NCI-H1092 treated with DMSO at 0.1 percent for 48 hours (cell line): ENCODE data around the gene THAP7.

Experiments
- DNase-seq: peaks from one replicate; lab custom pipeline; 2025; lab: John Stamatoyannopoulos, UW

THAP7 gene

GRCh38 chr22:20993304-20994127, 8.4 kb downstream of the THAP7 start:
- no peak for DNase-seq

GRCh38 chr22:20992456-20993303, 9.2 kb downstream of the THAP7 start:
- no peak for DNase-seq

- no peak for DNase-seq
Measured at GRCh38 chr22:20992056-20992442, 9.9 kb downstream of the THAP7 start.

DNA sequence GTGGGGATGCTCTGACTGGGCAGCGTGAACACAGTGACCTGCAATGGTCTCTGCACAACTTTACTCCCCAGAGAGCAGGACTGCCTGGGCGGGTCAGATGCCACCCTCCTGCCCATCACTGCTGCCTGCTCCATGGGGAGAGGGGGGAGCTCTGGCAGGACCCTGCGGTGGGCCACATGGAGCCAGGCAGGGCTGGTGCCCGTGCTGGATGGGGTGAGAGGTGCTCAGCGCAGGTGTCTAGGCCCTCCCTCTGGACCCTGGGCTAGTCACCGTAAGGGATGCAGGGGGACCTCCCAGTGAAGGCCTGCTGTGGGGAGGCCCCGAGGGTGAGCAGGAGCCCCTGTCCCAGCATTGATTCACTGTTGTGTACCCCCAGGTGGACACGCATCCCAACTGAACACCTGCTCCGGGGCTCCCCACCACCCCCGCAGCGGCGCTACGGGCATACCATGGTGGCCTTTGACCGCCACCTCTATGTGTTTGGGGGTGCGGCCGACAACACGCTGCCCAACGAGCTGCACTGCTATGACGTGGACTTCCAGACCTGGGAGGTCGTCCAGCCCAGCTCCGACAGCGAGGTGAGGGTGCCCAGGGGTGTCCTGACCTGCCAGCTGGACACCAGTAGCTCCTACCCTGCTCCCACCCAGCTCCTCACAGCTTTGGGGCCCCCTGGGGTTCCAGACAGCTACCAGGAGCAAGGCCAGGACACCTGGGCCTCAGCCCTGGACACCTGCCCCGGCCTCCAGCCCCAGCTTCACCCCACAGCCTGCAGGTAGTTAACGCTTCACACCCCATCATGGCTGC, 10.5 kb downstream of the THAP7 start:
- no peak for DNase-seq

DNA sequence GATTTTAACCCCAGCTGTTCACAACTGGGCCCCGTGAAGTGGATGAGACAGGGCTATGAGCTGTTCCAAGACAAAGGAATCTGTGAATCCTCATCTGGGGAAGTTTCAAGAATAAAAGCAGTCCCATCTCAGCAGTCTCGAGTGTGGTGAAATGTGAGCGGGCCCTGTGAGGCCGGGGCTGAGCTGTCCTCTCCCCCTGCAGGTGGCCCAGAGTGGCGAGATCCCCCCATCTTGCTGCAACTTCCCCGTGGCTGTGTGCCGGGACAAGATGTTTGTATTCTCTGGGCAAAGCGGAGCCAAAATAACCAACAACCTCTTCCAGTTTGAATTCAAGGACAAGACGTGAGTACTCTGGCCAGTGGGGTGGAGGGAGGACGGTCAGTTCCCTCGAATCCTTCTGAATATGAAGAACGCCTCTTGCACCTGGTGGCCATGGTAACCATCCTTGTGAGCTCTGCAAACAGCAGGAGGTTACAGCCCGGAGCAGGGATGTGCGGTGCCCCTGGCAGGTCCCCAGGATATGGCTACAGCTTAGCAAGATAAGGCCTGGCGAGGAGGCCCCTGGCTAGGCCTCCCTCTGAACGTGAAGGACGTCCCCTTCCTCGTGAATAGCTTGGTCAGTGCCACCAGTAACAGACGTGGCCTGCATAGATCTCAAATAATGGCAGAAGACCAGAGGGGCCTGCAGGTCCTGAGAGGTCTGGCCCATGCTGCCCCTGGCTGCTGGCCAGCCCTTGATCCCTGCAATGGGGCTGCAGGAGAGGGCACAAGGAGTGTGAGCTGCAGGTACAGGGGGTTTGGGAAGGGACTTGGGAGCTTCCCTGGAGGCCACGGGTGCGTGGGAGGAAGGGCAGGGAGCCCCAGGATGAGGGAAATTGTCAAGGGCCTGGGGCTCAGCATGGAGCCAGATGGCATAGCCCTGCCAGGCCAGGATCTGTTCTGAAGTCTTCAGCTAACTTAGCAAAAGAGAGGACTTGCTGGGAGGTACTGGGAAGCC, 11.4 kb downstream of the THAP7 start:
- DNase-seq: no peak

DNA sequence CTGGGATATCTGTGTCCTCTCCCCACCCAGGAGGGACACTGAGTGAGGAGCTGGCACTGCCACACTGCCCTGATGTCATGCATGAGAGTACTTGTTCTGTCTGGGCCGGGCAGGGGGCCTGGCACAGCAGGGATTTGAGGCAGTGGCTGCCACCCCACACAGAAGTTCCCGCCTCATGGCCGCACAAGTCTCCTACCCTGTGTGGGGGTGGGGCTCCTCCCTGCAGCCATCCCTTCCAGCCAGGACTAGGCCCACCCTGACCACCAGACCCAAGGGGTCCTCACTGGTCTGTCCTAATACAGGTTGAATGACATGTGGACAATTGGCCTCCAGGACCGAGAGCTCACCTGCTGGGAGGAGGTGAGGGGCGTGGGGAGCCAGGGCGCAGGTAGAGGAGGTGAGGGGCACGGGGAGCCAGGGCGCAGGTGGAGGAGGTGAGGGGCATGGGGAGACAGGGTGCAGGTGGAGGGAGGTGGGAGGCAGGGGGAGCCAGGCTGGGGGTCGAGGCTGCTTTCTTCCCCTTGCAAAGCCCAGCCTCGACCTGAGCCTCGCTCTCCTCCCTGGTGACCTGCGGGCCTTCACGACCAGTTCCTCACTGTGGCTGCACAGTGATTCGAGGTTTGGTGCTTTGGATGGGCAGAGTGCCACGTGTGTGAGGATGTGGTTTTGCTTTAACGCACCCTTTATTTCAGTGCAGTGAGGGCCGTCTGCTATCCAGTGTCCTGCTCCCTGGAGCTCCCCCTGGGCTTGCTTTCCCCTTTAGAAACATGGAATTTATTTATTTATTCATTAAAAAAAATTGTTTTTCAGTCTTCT, 12.4 kb downstream of the THAP7 start:
- DNase-seq: no peak

GRCh38 chr22:20988573-20989322, 13.2 kb downstream of the THAP7 start:
- DNase-seq: no peak

DNA sequence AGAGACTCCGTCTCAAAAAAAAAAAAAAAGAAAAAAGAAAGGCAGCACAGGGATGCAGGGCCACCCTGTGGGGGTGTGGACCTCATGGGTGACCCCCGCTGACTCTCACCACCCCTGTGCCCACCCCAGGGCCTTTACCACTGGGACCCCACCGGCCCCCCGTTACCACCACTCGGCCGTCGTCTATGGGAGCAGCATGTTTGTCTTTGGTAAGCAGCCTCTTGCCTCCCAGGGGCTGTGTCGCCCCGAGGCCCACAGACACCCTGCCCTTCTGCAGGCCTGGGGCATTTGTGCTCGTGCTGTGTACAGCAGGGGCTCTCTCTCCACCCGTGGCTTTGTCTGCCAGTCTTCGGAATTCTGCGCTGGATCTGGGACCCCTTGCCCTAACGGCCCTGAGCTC, 14.5 kb downstream of the THAP7 start:
- DNase-seq: no peak

GRCh38 chr22:20986365-20986764, 15.6 kb downstream of the THAP7 start:
- no peak for DNase-seq

DNA sequence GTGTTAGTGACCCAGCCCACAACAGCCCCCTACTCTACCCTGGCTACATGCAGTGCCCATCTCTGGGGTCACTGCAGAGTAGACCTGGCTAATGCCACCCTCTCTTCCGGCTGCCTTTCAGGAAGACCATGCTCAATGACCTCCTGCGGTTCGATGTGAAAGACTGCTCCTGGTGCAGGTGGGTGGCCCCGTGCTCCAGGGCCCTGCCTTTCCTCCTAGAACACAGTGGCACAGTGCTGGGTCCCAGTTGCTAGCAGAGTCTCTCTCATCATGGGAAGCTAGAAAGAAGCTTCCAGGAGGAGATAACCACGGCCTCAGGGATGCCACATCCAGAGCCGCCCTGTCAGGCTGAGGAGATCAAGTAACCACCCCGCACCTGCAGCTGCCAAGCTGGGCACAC, 16.2 kb downstream of the THAP7 start:
- no peak for DNase-seq

DNA sequence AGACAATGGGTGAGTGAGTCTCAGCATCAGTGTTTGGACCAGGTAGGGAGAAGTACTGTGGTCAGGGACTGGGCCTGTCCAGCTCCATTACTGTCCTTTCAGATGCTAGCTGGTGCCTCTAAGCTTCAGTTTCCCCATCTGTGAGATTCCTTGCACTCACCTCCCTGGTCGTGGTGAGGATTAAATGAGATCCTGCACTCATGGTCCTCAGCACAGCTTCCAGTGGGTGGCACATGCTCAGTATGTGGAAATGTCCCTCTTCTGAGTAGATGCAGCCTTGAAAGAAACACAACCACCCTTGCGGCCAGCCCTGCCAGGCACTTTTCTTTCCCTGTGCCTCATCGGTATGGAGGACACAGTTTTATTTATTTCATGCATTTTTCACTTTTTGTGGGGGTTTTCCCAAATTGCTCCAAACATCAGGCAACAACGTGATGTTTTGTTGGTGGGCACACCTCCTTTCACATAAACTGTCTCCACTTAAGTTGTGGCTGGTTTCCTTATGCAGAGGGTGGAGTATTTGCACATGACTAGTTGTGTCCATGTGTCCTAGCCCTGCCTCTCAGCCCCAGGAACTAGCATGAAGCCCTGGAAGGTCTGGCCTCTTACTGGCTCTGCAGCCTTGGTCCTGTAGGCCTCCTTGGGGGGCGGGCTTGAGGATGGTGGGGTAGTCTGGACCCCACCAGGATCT, 18.7 kb downstream of the THAP7 start:
- no peak for DNase-seq

DNA sequence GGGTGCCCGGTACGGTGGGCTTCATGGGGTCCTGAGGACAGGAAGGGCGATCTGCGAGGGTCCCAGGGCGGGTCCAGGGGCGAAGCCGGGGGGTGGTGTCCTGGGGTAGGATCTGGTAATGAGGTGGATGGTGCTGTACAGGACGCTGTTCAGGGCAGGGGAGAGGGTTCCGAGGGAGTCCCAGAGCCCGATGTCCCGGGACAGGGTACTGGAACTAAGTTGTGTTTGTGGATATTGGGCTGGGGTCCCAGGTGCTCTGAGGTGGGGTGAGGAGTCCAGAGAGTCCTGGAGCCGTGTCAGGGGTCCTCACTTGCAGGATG, 19.4 kb downstream of the THAP7 start:
- no peak for DNase-seq

DNA sequence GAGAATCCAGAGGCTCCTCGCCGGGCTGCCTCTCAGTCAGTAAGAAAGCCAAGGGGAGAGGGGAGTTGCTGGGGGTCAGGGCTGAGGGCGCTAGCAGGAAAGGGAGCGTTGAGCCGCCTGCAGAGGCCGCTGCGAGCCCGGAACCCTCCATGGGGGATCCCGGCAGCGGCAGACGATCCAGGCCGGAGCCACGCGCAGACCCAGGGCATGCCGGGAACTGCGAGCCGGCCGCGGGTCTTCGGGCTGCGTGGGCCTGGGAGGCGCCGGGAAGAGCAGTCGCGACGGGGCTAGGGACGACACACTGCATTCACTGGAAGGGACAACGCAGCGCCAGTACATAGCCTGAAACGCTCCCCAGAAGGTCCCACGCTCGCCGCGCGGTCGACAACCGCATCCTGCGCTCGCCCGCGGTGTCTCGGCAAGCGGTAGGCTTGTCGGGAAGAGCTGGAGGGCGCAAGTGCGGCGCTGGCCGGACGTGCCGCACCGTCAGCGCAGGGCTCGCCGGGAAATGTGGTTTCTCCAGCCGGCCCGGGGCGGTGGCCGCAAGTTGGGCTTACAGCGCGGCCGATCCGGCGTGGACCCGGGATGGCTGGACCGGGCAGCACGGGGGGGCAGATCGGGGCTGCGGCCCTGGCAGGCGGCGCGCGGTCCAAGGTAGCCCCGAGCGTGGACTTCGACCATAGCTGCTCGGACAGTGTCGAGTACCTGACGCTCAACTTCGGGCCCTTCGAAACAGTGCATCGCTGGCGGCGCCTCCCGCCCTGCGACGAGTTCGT, 19.9 kb downstream of the THAP7 start, which contains the start of gene LZTR1:
Gene LZTR1, plus strand, starts transcription at position 511 of the 776 bp plus-strand sequence. Its CDS starts 75 bp downstream, at position 586.
- peak; percentile 81 for DNase-seq

GRCh38 chr22:20980938-20981722, 20.8 kb downstream of the THAP7 start:
- DNase-seq: no peak

DNA sequence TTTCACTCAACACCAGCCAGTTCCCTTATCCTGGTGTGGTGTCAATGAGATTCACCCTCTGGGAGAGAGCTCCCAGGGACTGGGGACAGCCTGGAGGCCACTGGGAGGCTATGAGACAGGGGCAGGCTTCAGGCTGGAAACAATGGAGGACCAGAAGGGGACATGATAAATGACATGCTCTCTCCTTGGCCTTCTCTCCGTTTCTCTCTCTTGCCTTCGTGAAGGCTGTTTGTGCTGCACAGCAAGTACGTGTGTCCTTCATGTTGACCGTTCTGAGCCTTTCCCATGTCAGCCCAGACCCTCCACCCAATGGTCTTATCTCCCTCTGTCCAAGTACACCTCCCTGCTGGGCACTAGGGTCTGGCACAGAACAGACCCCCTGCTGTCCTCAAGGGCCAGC, 21.4 kb downstream of the THAP7 start:
- DNase-seq: no peak

DNA sequence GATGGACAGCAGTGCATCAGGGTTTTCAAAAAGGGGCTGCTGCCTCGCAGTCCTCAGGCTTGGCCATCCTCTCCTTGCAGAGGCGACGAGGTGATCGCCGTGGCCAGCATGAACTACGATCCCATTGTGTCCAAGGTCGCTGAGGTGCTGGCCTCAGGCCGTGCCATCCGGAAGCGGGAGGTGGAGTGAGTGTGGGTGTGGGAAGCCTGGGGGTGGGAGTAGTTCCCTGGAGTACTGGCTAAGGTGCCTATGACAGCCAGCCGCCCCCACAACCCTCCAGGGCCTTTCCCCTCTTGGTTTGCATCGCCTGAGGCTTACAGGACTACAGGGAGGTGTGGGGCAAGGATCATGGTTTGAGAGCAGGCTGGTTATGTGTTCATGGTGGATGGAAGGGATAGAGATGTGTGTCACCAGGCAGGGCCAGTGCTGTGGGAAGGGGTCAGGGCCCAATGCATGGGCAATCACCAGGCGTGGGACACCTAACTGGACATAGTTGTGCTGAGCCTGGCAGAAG, 21.9 kb downstream of the THAP7 start:
- no peak for DNase-seq

DNA sequence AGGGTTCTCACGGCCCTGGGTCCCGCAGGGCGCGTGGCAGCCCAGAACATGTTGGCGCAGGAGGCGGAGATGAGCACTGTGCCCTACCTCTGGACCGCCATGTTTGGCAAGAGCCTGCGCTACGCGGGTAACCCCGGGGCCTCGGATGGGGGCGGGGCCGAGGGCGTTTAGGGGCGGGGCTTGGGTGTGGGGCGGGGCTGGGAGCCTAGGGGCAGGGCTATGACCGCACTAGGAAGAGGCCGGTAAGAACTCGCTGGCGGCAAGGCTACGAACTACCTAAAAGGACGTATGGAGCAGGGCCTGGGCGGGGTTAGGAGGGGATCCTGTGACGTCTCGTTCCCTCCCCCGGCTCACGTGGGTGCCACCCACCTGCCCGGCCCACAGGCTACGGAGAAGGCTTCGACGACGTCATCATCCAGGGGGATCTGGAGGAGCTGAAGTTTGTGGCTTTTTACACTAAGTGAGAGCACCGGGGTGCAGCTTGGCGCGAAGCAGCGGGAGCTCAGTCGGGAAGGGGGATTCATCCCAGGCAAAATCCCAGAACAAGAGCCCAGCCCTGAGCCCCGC, 22.6 kb downstream of the THAP7 start:
- no peak for DNase-seq
